Mammary epithelial cell (primary cell): ENCODE results near the gene DXO.

Experiments used
- CTCF ChIP-seq, 2 donors: IDR thresholded peaks in 1 of 2; conservative IDR thresholded peaks in 1 of 2; 2 replicates each; pipeline ENCODE4 v1.5.1; 2011 to 2012; ENCODE audit warnings: inconsistent platforms in 2 of 2, low read length in 2 of 2, mild to moderate bottlenecking in 2 of 2, control low read depth in 1 of 2, low read depth in 1 of 2; ENCODE audit not compliant: insufficient read depth in 1 of 2; ENCODE audit errors: extremely low read depth in 1 of 2
- EZH2 ChIP-seq: IDR thresholded peaks from 2 replicates; pipeline ENCODE4 v1.6.1; 2012; ENCODE audit warnings: low read length, inconsistent platforms, borderline replicate concordance

GRCh38 chr6:31972709-31973350, 892 bp upstream of the DXO start:
- TF ChIP-seq EZH2 (no peak), CTCF (conservative IDR thresholded peaks at IDR 0.05 in 1 of 2, IDR thresholded peaks at IDR 0.05 in 1 of 2; ENCODE audit: extremely low read depth in 1 of 2, insufficient read depth in 1 of 2, low read depth in 1 of 2, low read length in 2 of 2) (no peak)
